Stimulated activated CD4-positive, alpha-beta T cell treated with anti-CD3 and anti-CD28 coated beads, Interleukin-4, amount 100 ng/mL, for 24 hours (primary cell): ENCODE results near the gene PRRX2.

Source experiments
- DNase-seq: peaks from one replicate; pipeline ENCODE4 v3.0.0-alpha.2; 2020

The PRRX2 gene

GRCh38 chr9:129713402-129713679 lies 47.9 kb downstream of the PRRX2 start:
- DNase-seq = no peak

- no peak for DNase-seq
Observed at GRCh38 chr9:129714511-129715061, 49.1 kb downstream of the PRRX2 start.

GRCh38 chr9:129716091-129716490 lies 50.6 kb downstream of the PRRX2 start:
- no peak for DNase-seq

DNA sequence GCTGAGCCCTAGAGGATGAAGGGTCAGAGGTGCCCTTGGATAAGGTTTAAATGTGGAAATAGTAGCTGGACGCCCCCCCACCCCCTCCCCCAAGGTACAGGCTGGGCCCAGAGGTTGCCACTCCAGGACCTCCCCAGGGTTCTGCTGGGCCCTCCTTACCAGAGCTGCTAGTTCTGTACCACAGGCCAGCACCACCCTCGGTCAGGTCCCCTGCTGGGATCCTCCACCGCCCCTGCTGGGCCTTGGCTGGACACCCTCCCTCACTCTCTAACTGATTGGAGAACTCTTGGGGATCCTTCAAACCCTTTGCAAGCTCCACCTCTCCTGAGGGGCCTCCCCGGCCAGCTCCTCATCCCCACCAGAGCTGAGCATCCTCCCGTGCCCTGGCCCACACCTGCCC lies 52.5 kb downstream of the PRRX2 start:
- no peak for DNase-seq

GRCh38 chr9:129718647-129719046 lies 53.2 kb downstream of the PRRX2 start:
- no peak for DNase-seq

GRCh38 chr9:129719135-129719534 lies 53.7 kb downstream of the PRRX2 start:
- DNase-seq = no peak

GRCh38 chr9:129720181-129720864 lies 54.9 kb downstream of the PRRX2 start:
- DNase-seq = no peak

GRCh38 chr9:129720865-129721545 lies 55.6 kb downstream of the PRRX2 start:
- DNase-seq = no peak

- no peak for DNase-seq
Observed at GRCh38 chr9:129722913-129723312, 57.5 kb downstream of the PRRX2 start.

DNA sequence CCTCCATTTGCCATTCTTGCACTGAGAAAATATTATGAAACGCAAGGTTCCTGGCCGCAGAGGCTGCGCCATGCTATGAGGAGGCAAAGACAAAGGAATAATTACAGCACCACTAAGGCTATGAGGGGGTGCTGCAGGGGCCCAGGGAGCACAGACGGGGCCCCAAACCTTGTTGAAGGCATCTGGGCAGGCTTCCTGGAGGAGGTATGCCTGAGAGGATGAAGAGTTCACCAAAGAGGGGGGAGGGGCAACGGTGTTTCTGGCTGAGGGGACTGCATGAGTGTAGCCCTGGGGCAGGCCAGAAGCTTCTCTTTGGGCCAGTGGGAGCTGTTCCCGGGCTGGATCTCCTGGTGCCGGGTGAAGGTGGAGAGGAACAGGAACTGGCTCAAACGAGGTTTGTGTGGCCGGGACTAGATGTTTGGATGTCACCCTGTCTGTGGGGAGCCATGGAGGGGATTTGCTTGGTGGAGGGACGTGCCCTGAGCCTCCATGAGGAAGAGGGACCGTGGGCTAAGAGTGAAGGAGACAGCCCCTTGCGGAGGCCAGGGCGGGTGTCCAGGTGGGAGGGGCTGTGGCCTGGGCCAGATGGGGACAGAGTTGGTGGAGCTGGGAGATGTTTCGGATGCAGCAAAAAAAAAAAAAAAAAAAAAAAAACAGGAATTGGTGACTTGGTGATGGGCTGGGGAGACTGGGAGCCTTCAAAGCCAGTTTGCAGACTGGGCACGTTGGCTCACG lies 59.2 kb downstream of the PRRX2 start:
- DNase-seq = no peak

GRCh38 chr9:129725795-129726251 lies 60.4 kb downstream of the PRRX2 start:
- DNase-seq = no peak

- peak; percentile 61 for DNase-seq
Observed at GRCh38 chr9:129726322-129727160, 61.1 kb downstream of the PRRX2 start.

GRCh38 chr9:129728744-129729143 lies 63.3 kb downstream of the PRRX2 start:
- no peak for DNase-seq

DNA sequence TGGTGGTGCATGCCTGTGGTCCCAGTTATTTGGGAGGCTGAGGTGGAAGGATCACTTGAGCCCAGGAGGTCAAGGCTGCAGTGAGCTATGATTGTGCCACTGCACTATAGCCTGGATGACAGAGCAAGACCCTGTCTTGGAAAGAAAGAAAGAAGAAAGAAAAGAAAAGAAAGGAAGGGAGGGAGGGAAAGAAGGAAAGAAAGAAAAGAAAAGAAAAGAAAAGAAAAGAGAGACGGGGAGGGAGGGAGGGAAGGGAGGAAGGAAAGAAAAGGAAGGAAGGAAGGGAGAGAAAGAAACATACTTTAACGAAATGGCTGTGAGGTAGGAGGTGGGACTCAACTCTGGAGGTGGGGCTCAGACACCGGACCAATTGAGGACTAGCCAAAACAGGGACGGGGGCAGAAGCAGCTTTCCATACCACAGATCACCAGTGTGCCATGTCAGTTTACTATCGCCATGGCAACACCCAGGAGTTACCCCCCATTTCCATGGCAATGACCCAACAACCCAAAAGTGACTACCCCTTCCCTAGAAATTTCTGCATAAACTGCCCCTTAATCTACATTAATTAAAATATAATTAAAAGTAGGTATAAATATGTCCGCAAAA lies 66.1 kb downstream of the PRRX2 start:
- DNase-seq = no peak

DNA sequence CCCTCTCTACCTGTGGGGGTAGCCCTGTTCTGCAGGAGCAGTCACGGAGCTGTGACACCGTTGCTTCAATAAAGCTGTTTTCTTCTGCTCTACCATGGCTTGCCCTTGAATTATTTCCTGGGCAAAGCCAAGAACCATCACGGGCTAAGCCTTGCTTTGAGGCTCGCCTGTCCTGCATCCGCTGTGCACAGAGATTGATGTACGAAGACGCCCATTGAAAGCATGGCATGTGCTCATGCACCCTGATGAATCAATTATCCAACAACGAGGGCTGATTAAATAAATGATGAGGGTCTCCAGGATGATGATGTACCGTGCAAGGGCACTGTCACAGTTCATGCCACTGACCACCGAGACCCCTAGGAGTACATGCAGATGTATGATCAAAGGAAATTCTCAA lies 66.7 kb downstream of the PRRX2 start:
- DNase-seq = no peak

- no peak for DNase-seq
Observed at GRCh38 chr9:129732946-129733631, 67.6 kb downstream of the PRRX2 start.

- DNase-seq = no peak
Observed at GRCh38 chr9:129733632-129733953, 68.1 kb downstream of the PRRX2 start.

DNA sequence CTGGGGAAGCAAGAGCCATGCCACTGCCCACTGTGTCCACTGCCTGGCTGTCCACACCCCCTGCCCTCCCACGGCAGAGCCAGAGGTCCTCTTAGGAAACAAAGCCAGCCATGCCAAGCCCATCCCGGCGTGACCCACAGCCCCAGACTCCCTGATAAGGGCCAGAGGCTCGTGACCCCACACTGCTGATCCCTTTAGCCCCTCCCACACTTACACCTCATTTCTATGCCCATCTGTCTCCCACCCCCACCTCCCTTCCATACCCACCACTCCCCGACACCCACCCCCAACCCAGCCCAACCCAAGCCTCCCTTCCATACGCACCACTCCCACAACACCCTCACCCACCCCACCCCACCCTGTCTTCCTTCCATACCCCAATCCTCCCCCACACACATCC lies 70.1 kb downstream of the PRRX2 start:
- DNase-seq = no peak

GRCh38 chr9:129736334-129736733 lies 70.9 kb downstream of the PRRX2 start:
- no peak for DNase-seq

DNA sequence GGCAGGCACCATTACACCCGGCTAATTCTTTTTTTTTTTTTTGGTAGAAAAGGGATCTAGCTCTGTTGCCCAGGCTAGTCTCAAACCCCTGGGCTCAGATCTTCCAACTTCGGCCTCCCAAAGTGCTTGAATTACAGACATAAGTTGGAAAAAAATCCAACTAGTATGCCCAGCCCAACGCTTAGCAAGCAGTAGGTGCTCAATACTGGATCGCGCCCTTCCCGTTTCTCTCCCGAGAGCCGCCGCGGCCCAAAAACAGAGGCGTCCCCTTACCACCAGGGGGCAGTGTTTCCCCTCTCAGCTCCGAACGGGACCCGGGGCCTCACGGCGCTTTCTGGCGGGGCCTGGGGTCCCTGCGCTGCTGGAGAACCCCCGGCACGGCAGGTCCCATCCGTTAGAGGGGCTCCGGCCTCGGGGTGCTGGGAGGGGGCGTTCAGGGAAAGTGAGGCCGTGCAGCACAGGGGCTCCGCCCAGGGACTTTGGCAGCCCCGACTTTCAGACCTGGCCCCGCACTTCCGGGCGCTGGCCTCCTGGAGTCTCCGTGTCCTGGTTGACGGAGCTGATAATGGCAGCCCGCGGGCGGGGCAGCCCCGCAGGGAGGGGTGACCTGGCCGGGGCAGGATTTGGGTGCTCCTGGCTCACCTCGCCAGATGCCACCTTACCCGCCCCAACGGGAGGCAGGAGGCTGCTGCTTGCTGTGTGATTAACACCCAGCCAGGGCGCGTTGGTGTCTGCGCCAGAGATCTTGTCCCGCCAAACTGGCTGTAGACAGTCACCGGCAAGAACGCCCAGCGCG lies 72.2 kb downstream of the PRRX2 start:
- peak; percentile 90 for DNase-seq

DNA sequence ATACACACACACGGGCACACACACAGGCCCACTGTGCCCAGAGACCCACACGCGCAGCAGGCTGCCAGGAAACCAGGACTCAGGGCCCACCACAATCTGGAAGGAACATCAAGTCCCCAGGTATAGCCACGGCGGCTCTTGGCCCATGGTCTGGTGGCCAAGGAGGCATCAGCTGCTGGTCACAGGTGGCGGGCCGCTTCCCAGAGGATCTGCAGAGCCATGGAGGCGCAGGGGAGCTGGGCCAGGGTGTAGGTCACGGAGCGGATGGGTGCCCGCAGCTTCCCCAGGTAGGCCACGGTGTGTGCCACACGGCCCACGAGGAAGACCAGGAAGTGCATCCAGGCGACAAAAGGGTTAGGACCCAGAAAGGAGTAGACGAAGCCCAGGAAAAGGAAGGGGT lies 74.0 kb downstream of the PRRX2 start:
- DNase-seq = no peak
